ENCODE measurements around the gene OR10H4. TPM values are rescaled to one million over a fixed set of nuclear protein-coding genes. Genes with fewer than 3 reads are reported as not detected.

Gene OR10H4
- total and polyA plus RNA-seq, 2 of the 13 experiments (the other 11 are each of a cell fraction or from before 2014, with no cell fraction given), result not detected

GRCh38 chr19:15936950-15937349 lies 11.9 kb upstream of the OR10H4 start (continued):
- TF ChIP-seq ZMYM3 (CRISPR knock-in tag; IDR thresholded peaks at IDR 0.05), result no peak

- no peaks in the 10 kb centered on the region for H3K36me3 ChIP-seq (replicated peaks in 1 of 2; ENCODE audit: control insufficient read depth in 1 of 2, insufficient read depth in 2 of 2, low read length in 2 of 2)
- no peak overlapping the region for H3K4me3 ChIP-seq (replicated peaks in 1 of 3; ENCODE audit: insufficient read depth in 1 of 3, low read depth in 2 of 3, low read length in 3 of 3)
- CTCF ChIA-PET (ENCODE audit: low intra/inter-chr PET ratio, low total read pairs), result no interaction called here
- H3K4me1 ChIP-seq (ENCODE audit: insufficient read depth, low read length), result peaks cover 12% of the 10 kb centered on the region
- H3K4me2 ChIP-seq (ENCODE audit: low read depth, low read length), result no peak overlapping the region
- no TSS peak for BruUV-seq (replicated peaks)
- ATAC-seq (no peak), DNase-seq (ENCODE audit: low spot score) (no peak), FAIRE-seq (no peak)
- in situ Hi-C loops (cut with HindIII; ENCODE audit: extremely low pct_ligation_motif_present, low pct_unique_long_range_greater_than_20kb) (no loop called here), intact Hi-C loops (cut with micrococcal nuclease; ENCODE audit: unreplicated experiment) (no loop called here)
- no peak overlapping the region for H2AFZ ChIP-seq (ENCODE audit: low read length)
- no peaks in the 10 kb centered on the region for H4K20me1 ChIP-seq (ENCODE audit: insufficient read depth, low read length)
- H3K9ac ChIP-seq (ENCODE audit: insufficient read depth, low read depth, low read length), result no peak overlapping the region
- no peaks in the 10 kb centered on the region for H3K27me3 ChIP-seq (ENCODE audit: control insufficient read depth in 1 of 2, insufficient read depth in 2 of 2, low read length in 2 of 2)
- H3K79me2 ChIP-seq (ENCODE audit: insufficient read depth, low read length), result no peaks in the 10 kb centered on the region
- H3K9me3 ChIP-seq (ENCODE audit: low read length), result no peaks in the 10 kb centered on the region
- POLR2A ChIA-PET, result no interaction called here
- 0% methylated on average over 2 of the region's 2 CpGs for WGBS (ENCODE audit: low lambda C conversion rate)
- no peak overlapping the region for H3K27ac ChIP-seq (ENCODE audit: extremely low read length, insufficient read depth, low read length)
- TF ChIP-seq ONECUT2 (CRISPR knock-in tag; IDR thresholded peaks at IDR 0.05) (no peak), MED1 (CRISPR knock-in tag; IDR thresholded peaks at IDR 0.05) (no peak), EP300 (IDR thresholded peaks at IDR 0.05; ENCODE audit: low read depth in 2 of 2, low read length in 2 of 2) (no peak), EP300 (CRISPR knock-in tag; IDR thresholded peaks at IDR 0.05; ENCODE audit: borderline replicate concordance) (no peak), ZBTB20 (CRISPR knock-in tag; IDR thresholded peaks at IDR 0.05; ENCODE audit: borderline replicate concordance, low read depth) (no peak), ZNF781 (CRISPR knock-in tag; IDR thresholded peaks at IDR 0.05; ENCODE audit: borderline replicate concordance, not compliant biosample characterization) (no peak)
Observed at GRCh38 chr19:15937771-15938170, 11.0 kb upstream of the OR10H4 start.

- intact Hi-C loops (cut with micrococcal nuclease; ENCODE audit: unreplicated experiment) (no loop called here), in situ Hi-C loops (cut with HindIII; ENCODE audit: extremely low pct_ligation_motif_present, low pct_unique_long_range_greater_than_20kb) (no loop called here)
- Histone ChIP-seq H3K4me1 (ENCODE audit: insufficient read depth, low read length) (no peaks in the 10 kb centered on the region), H3K27me3 (ENCODE audit: control insufficient read depth in 1 of 2, insufficient read depth in 2 of 2, low read length in 2 of 2) (no peaks in the 10 kb centered on the region), H3K9ac (ENCODE audit: insufficient read depth, low read depth, low read length) (no peak overlapping the region), H2AFZ (ENCODE audit: low read length) (no peak overlapping the region), H3K36me3 (replicated peaks in 1 of 2; ENCODE audit: control insufficient read depth in 1 of 2, insufficient read depth in 2 of 2, low read length in 2 of 2) (no peaks in the 10 kb centered on the region), H3K4me2 (ENCODE audit: low read depth, low read length) (no peak overlapping the region), H3K9me3 (ENCODE audit: low read length) (peaks cover 15% of the 10 kb centered on the region; the same call in 1 of the 2 replicates), H3K27ac (ENCODE audit: extremely low read length, insufficient read depth, low read length) (no peak overlapping the region), H3K79me2 (ENCODE audit: insufficient read depth, low read length) (no peaks in the 10 kb centered on the region), H4K20me1 (ENCODE audit: insufficient read depth, low read length) (no peaks in the 10 kb centered on the region), H3K4me3 (replicated peaks in 1 of 3; ENCODE audit: insufficient read depth in 1 of 3, low read depth in 2 of 3, low read length in 3 of 3) (no peak overlapping the region)
- no TSS peak for BruUV-seq (replicated peaks)
- POLR2A ChIA-PET, result no interaction called here
- no peak for DNase-seq (ENCODE audit: low spot score)
- no peak for FAIRE-seq
- no peak for ATAC-seq
- TF ChIP-seq ZBTB4 (CRISPR knock-in tag; IDR thresholded peaks at IDR 0.05; ENCODE audit: borderline replicate concordance) (no peak), ZNF121 (CRISPR knock-in tag; IDR thresholded peaks at IDR 0.05) (no peak), ZNF850 (CRISPR knock-in tag; conservative IDR thresholded peaks at IDR 0.05) (peak; percentile 99)
- CTCF ChIA-PET (ENCODE audit: low intra/inter-chr PET ratio, low total read pairs), result no interaction called here
- WGBS (ENCODE audit: low lambda C conversion rate), result 2% methylated on average over 4 of the region's 4 CpGs
Observed at GRCh38 chr19:15944401-15944800, 4.4 kb upstream of the OR10H4 start.

Data from HepG2 (cell line).